CD14-positive monocyte (primary cell): ENCODE results near the gene PKIB. TPM values are rescaled to one million over a fixed set of nuclear protein-coding genes. Genes with fewer than 3 reads are reported as not detected.

Experiments used
- DNase-seq, 3 donors: peaks; one replicate each; pipeline ENCODE4 v3.0.0-alpha.2; 2011 to 2022
- H2AFZ ChIP-seq: 2 replicates; pipeline ENCODE4 v1.6.0; 2012; ENCODE audit warnings: mild to moderate bottlenecking, low read depth, low read length, inconsistent platforms; ENCODE audit not compliant: insufficient read depth, poor library complexity, severe bottlenecking
- H3K27ac ChIP-seq, 2 donors: 1 replicate in 1 of 2; 2 replicates in 1 of 2; pipeline ENCODE4 v1.5.1; 2012 to 2013; ENCODE audit warnings: low read length in 2 of 2, control low read depth in 1 of 2, inconsistent platforms in 1 of 2, low read depth in 1 of 2, mild to moderate bottlenecking in 1 of 2
- H3K27me3 ChIP-seq, 2 donors: one replicate each; pipeline versions ENCODE4 v1.6.0 to v1.6.1; 2011 to 2013; ENCODE audit warnings: low read length in 2 of 2; ENCODE audit not compliant: control insufficient read depth in 2 of 2, insufficient read depth in 2 of 2
- H3K36me3 ChIP-seq, 2 donors: replicated peaks in 1 of 2; 1 replicate in 1 of 2; 2 replicates in 1 of 2; pipeline versions ENCODE4 v1.5.1 to v1.6.1; 2012 to 2013; ENCODE audit warnings: low read length in 2 of 2, control low read depth in 1 of 2, inconsistent platforms in 1 of 2, mild to moderate bottlenecking in 1 of 2; ENCODE audit not compliant: insufficient read depth in 2 of 2, control insufficient read depth in 1 of 2
- H3K4me1 ChIP-seq, 2 donors: 1 replicate in 1 of 2; 2 replicates in 1 of 2; pipeline versions ENCODE4 v1.5.1 to v1.6.1; 2012 to 2013; ENCODE audit warnings: low read length in 2 of 2, control low read depth in 1 of 2, inconsistent platforms in 1 of 2, mild to moderate bottlenecking in 1 of 2, moderate library complexity in 1 of 2; ENCODE audit not compliant: insufficient read depth in 2 of 2, control insufficient read depth in 1 of 2
- H3K4me2 ChIP-seq: replicated peaks from 2 replicates; pipeline ENCODE3; 2012; ENCODE audit warnings: low read length, moderate library complexity, mild to moderate bottlenecking; ENCODE audit not compliant: poor library complexity, severe bottlenecking; ENCODE audit errors: extremely low read depth
- H3K4me3 ChIP-seq, 3 experiments: fragments of 200-600 bp in 1 of 3; sonication (generic) in 1 of 3; replicated peaks in 1 of 3; 1 replicate in 2 of 3; 2 replicates in 1 of 3; pipeline ENCODE4 v1.5.1; 2011 to 2013; ENCODE audit warnings: low read length in 3 of 3, mild to moderate bottlenecking in 3 of 3, control low read depth in 2 of 3, low read depth in 2 of 3, inconsistent platforms in 1 of 3, moderate library complexity in 1 of 3
- H3K79me2 ChIP-seq: 2 replicates; pipeline ENCODE4 v1.6.0; 2012; ENCODE audit warnings: mild to moderate bottlenecking, control low read depth, inconsistent platforms, low read length, moderate library complexity; ENCODE audit not compliant: insufficient read depth
- H3K9ac ChIP-seq: 2 replicates; pipeline ENCODE4 v1.6.0; 2017; ENCODE audit warnings: low read length, mild to moderate bottlenecking; ENCODE audit not compliant: insufficient read depth, poor library complexity, severe bottlenecking
- H3K9me3 ChIP-seq, 2 donors: replicated peaks in 1 of 2; 1 replicate in 1 of 2; 2 replicates in 1 of 2; pipeline versions ENCODE4 v1.5.1 to v1.6.1; 2012 to 2013; ENCODE audit warnings: low read length in 2 of 2, control low read depth in 1 of 2; ENCODE audit not compliant: control insufficient read depth in 1 of 2, insufficient read depth in 1 of 2
- H4K20me1 ChIP-seq: 2 replicates; pipeline ENCODE4 v1.6.0; 2012; ENCODE audit warnings: mild to moderate bottlenecking, low read length, control low read depth, moderate library complexity; ENCODE audit not compliant: insufficient read depth
- H3K27ac Mint-ChIP-seq, 7 donors: one replicate each; pipeline ENCODE4 v1.8.0; 2020; ENCODE audit warnings: mild to moderate bottlenecking in 7 of 7, mixed read lengths in 7 of 7, moderate library complexity in 6 of 7, inconsistent platforms in 2 of 7
- H3K27me3 Mint-ChIP-seq, 3 donors: one replicate each; pipeline ENCODE4 v1.8.0; 2021 to 2022; ENCODE audit warnings: low read depth in 3 of 3, mild to moderate bottlenecking in 3 of 3, mixed read lengths in 3 of 3, moderate library complexity in 3 of 3, inconsistent platforms in 1 of 3
- H3K36me3 Mint-ChIP-seq, 2 donors: one replicate each; pipeline ENCODE4 v1.8.0; 2020; ENCODE audit warnings: mixed read lengths in 2 of 2, inconsistent platforms in 1 of 2, mild to moderate bottlenecking in 1 of 2
- H3K4me1 Mint-ChIP-seq: one replicate; pipeline ENCODE4 v1.8.0; 2020; ENCODE audit warnings: mild to moderate bottlenecking, mixed read lengths
- H3K4me3 Mint-ChIP-seq, 2 donors: one replicate each; pipeline ENCODE4 v1.8.0; 2020; ENCODE audit warnings: mild to moderate bottlenecking in 2 of 2, mixed read lengths in 2 of 2, moderate library complexity in 1 of 2
- H3K9me3 Mint-ChIP-seq, 7 donors: one replicate each; pipeline ENCODE4 v1.8.0; 2020 to 2022; ENCODE audit warnings: mixed read lengths in 7 of 7, mild to moderate bottlenecking in 6 of 7, moderate library complexity in 6 of 7, inconsistent platforms in 2 of 7
- CTCF ChIP-seq: fragments of 200-600 bp; IDR thresholded peaks from one replicate; pipeline ENCODE4 v1.8.0; 2022; ENCODE audit warnings: antibody characterized with exemption, mild to moderate bottlenecking
- WGBS: methylation state at CpG from one replicate; pipeline ENCODE4 v1.1.5; 2013; ENCODE audit warnings: missing lambda C conversion rate; ENCODE audit not compliant: insufficient coverage; 5-methylcytosine and 5-hydroxymethylcytosine counted together
- intact Hi-C, 2 donors: fragments of 100-400 bp; cut with micrococcal nuclease; formaldehyde crosslinking; loops; one replicate each; pipeline versions ENCODE4 v1.15.0 to v1.15.1; 2023
- polyA plus RNA-seq, 3 donors: library from polyadenylated mRNA; depleted of rRNA in 1 of 3; unstranded in 2 of 3; stranded (reverse) in 1 of 3; fragments of 300-500 nt in 2 of 3; fragments of >200 nt in 1 of 3; fragmentation: Illumina TruSeq in 2 of 3; gene quantifications; 1 replicate in 2 of 3; 2 replicates in 1 of 3; pipeline ENCODE4 v1.2.3, GENCODE V29; 2012 to 2021

PKIB gene
- polyA plus RNA-seq, 3 donors: 1.3 to 2.0 (median 1.4) TPM

GRCh38 chr6:122650403-122650802 is 40.2 kb downstream of the PKIB start:
- intact Hi-C loops: no loop called here
- no peaks in the 10 kb centered on the region for H3K4me1 ChIP-seq
- Mint-ChIP-seq H3K9me3 (peaks cover 0 to 2% (median 0%) of the 10 kb centered on the region in 7 donors), H3K4me1 (no peaks in the 10 kb centered on the region), H3K27ac (no peak overlapping the region), H3K36me3 (no peaks in the 10 kb centered on the region), H3K4me3 (no peak overlapping the region), H3K27me3 (peaks cover 0 to 2% (median 0%) of the 10 kb centered on the region in 3 donors)
- H3K27ac ChIP-seq: no peak overlapping the region
- H3K36me3 ChIP-seq: no peaks in the 10 kb centered on the region
- H3K4me3 ChIP-seq: no peak overlapping the region
- no peaks in the 10 kb centered on the region for H3K27me3 ChIP-seq
- H4K20me1 ChIP-seq: no peaks in the 10 kb centered on the region
- H3K9ac ChIP-seq: no peak overlapping the region
- no peak for TF ChIP-seq CTCF
- no peaks in the 10 kb centered on the region for H3K79me2 ChIP-seq
- H2AFZ ChIP-seq: no peak overlapping the region
- no peak overlapping the region for H3K4me2 ChIP-seq
- DNase-seq: no peak
- no peaks in the 10 kb centered on the region for H3K9me3 ChIP-seq

GRCh38 chr6:122651031-122651430 is 40.8 kb downstream of the PKIB start:
- TF ChIP-seq CTCF: no peak
- H3K9ac ChIP-seq: no peak overlapping the region
- no peaks in the 10 kb centered on the region for H3K4me1 Mint-ChIP-seq

More at GRCh38 chr6:122651031-122651430, 40.8 kb downstream of the PKIB start:
- Mint-ChIP-seq H3K9me3 (peaks cover 0 to 2% (median 0%) of the 10 kb centered on the region in 7 donors), H3K27me3 (peaks cover 0 to 2% (median 0%) of the 10 kb centered on the region in 3 donors), H3K36me3 (no peaks in the 10 kb centered on the region), H3K27ac (no peak overlapping the region), H3K4me3 (no peak overlapping the region)
- intact Hi-C loops: no loop called here
- Histone ChIP-seq H3K27me3 (no peaks in the 10 kb centered on the region), H2AFZ (no peak overlapping the region), H3K9me3 (no peaks in the 10 kb centered on the region), H3K79me2 (no peaks in the 10 kb centered on the region), H3K4me1 (no peaks in the 10 kb centered on the region), H3K4me2 (no peak overlapping the region), H3K27ac (no peak overlapping the region), H3K36me3 (no peaks in the 10 kb centered on the region), H3K4me3 (no peak overlapping the region), H4K20me1 (no peaks in the 10 kb centered on the region)
- no CpG with 5 or more reads among the region's 3 CpGs for WGBS
- DNase-seq: no peak
